Mucosa of descending colon (tissue), 3 donors: ENCODE data around the gene NCCRP1. TPM values are rescaled to one million over a fixed set of nuclear protein-coding genes. Genes with fewer than 3 reads are reported as not detected.
A peak's percentile ranks its signal among the peaks of the same experiment; 100 is the strongest.

ENCODE experiments used
- ATAC-seq: fragments of 200-7000 bp; cut with Tn5 transposase; one replicate; pipeline ENCODE4 v1.9.1; 2020; ENCODE audit warnings: mild to moderate bottlenecking, moderate library complexity
- DNase-seq, 3 donors: peaks; one replicate each; pipeline ENCODE4 v3.0.0-alpha.2; 2020
- H3K36me3 ChIP-seq: fragments of 200-600 bp; one replicate; pipeline ENCODE4 v1.8.0; 2021; ENCODE audit warnings: low read depth, mild to moderate bottlenecking
- H3K4me1 ChIP-seq: fragments of 200-600 bp; one replicate; pipeline ENCODE4 v1.8.0; 2021; ENCODE audit warnings: low read depth, mild to moderate bottlenecking
- H3K4me3 ChIP-seq: fragments of 200-600 bp; one replicate; pipeline ENCODE4 v1.8.0; 2021; ENCODE audit warnings: mild to moderate bottlenecking
- H3K9me3 ChIP-seq: fragments of 200-600 bp; one replicate; pipeline ENCODE4 v1.8.0; 2021; ENCODE audit warnings: mild to moderate bottlenecking
- intact Hi-C, 2 donors: fragments of 100-400 bp; cut with DNase I in 1 of 2; cut with micrococcal nuclease in 1 of 2; formaldehyde crosslinking; loops; one replicate each; pipeline versions ENCODE4 v1.11.0 to v1.11.1; 2022; cut with DNase I, micrococcal nuclease
- total RNA-seq, 3 donors: library from RNA; stranded (reverse); fragmentation: NEBNext Ultra II Directional in 2 of 3; extraction: Animal tissue kit (Norgen Biotek cat#: 25700) in 2 of 3; gene quantifications; one replicate each; pipeline versions ENCODE4 v1.2.1 to v1.2.4, GENCODE V29; 2021 to 2023
- TF ChIP-seq, protein P1 (sequence below): fragments of 200-600 bp; IDR thresholded peaks from one replicate; pipeline ENCODE4 v1.8.0; 2022; ENCODE audit warnings: antibody characterized with exemption, mild to moderate bottlenecking
- donor health status: DM: no; HTN: no; CAD: no; lungs with moderate emphysema.
- donor health status: DM: no; HTN: no; CAD: no.
- donor health status: DM: no; HTN: yes; CAD: no.

NCCRP1 gene
- total RNA-seq, 3 donors from 2014 or later, result 0.14 TPM; not detected in 2

DNA sequence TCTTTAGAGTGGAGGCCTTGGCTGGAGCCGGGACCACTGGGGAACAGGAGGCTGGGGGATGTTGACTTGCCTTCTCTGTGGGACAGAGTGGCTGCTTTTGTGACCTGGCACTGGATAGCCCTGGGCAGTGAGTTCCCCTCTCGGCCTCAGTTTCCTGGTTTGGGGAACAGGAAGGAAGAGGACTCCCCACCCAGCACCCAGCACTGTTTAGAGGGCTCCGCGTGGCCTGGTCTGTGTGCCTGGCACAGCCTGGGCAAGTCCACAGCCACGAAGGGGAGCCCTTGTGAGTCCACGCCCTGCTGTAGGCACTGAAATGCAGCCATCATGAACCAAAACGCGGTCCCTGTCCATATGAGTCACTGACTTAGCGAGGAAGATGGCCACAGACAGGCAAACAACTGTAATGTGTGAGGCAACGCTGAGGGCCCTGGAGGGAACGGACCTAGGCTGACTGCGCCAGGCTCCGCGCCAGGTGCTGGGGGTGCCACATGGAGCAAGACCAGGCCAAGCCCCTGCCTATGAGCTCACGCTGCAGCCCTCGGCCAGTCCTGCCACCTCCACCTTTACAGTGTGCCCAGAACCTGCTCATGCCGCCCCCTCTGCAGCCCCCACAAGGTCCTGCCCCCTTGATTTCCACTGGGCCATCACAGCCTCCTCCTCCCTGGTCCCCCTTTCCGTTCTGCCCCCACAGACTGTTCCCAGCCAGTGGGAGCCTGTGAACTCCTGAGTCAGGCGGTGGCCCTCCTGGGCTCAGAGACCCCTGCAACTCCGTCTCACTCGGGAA, 35.7 kb upstream of the NCCRP1 start:
- Histone ChIP-seq H3K4me3 (no peak overlapping the region), H3K4me1 (peaks cover 14% of the 10 kb centered on the region), H3K9me3 (no peaks in the 10 kb centered on the region), H3K36me3 (no peaks in the 10 kb centered on the region)
- intact Hi-C loops, result no loop called here
- TF ChIP-seq, protein P1, sequence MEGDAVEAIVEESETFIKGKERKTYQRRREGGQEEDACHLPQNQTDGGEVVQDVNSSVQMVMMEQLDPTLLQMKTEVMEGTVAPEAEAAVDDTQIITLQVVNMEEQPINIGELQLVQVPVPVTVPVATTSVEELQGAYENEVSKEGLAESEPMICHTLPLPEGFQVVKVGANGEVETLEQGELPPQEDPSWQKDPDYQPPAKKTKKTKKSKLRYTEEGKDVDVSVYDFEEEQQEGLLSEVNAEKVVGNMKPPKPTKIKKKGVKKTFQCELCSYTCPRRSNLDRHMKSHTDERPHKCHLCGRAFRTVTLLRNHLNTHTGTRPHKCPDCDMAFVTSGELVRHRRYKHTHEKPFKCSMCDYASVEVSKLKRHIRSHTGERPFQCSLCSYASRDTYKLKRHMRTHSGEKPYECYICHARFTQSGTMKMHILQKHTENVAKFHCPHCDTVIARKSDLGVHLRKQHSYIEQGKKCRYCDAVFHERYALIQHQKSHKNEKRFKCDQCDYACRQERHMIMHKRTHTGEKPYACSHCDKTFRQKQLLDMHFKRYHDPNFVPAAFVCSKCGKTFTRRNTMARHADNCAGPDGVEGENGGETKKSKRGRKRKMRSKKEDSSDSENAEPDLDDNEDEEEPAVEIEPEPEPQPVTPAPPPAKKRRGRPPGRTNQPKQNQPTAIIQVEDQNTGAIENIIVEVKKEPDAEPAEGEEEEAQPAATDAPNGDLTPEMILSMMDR, result no peak
- DNase-seq (no peak), ATAC-seq (peak; percentile 4)

DNA sequence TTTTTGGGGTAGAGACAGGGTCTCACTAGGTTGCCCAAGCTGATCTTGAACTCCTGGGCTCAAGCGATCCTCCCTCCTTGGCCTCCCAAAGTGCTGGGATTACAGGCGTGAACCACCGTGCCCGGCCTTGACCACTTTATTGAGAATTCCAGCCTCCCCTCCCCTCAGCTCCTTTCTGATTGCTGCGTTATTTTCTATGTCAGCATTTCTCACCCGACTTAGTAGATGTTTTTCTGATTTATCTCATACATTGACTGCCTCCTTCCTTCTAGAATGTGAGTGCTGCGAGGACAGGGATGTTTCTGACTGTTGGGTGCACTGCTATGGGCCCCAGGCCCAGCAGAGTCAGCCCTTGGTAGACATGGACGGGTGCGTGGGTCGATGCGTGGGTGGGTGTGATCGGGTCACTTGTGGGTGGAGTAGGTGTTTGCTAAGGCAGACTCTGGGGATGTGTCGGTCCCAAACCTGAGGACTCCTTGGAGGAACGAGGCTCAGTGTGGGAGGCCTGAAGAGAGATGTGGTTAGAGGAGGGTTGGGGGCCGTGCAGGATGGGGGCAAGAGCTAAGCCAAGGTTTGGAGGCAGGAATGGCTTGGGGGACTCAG, 34.2 kb upstream of the NCCRP1 start:
- no peak overlapping the region for H3K4me3 ChIP-seq
- peaks cover 18% of the 10 kb centered on the region for H3K4me1 ChIP-seq
- DNase-seq, result no peak
- H3K36me3 ChIP-seq, result no peaks in the 10 kb centered on the region
- intact Hi-C loops, result no loop called here
- ATAC-seq, result no peak
- TF ChIP-seq, protein P1, result no peak
- H3K9me3 ChIP-seq, result no peaks in the 10 kb centered on the region

DNA sequence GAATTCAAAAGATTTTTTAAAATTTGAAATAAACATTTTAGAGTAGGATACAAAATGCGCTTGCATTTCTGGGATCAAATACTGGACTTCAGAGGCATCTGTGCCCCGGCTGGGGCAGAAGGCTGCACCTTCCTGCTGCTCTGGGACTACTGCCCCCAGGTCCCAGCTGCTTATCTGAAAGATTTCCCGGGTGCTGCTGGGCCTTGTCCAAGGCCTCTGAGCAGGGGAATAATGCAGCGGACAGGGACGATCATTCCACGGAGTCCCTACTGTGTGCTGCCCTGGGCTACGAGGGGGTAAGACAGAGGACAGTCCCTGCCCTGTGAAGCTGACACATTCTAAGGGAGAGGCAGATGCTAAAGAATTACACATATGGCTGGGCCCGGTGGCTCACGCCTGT, 33.1 kb upstream of the NCCRP1 start:
- Histone ChIP-seq H3K36me3 (no peaks in the 10 kb centered on the region), H3K4me3 (no peak overlapping the region), H3K9me3 (no peaks in the 10 kb centered on the region), H3K4me1 (peaks cover 21% of the 10 kb centered on the region)
- TF ChIP-seq, protein P1, result no peak
- DNase-seq (no peak), ATAC-seq (no peak)
- intact Hi-C loops, result no loop called here

DNA sequence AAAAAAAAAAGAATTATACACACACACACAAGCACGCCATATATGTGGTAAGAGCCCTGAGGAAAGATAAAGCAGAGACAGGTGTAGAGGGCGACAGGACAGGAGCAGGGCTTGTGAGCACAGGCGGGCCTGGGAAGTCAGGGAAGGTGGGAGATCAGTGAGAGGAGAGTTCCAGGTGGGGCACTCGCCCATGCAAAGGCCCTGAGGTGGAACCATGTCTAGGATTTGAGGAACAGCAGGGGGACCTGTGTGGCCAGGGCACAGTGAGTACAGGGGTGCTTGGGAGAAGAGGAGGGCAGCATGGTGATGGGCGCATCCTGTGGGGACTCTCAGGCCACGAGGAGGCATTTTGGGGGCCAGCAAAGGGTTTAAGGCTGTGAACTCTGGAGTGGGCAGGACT, 32.5 kb upstream of the NCCRP1 start:
- no peak for DNase-seq
- H3K9me3 ChIP-seq, result no peaks in the 10 kb centered on the region
- intact Hi-C loops, result no loop called here
- no peak overlapping the region for H3K4me3 ChIP-seq
- no peak for ATAC-seq
- H3K4me1 ChIP-seq, result peaks cover 21% of the 10 kb centered on the region
- H3K36me3 ChIP-seq, result no peaks in the 10 kb centered on the region
- TF ChIP-seq, protein P1, result no peak

DNA sequence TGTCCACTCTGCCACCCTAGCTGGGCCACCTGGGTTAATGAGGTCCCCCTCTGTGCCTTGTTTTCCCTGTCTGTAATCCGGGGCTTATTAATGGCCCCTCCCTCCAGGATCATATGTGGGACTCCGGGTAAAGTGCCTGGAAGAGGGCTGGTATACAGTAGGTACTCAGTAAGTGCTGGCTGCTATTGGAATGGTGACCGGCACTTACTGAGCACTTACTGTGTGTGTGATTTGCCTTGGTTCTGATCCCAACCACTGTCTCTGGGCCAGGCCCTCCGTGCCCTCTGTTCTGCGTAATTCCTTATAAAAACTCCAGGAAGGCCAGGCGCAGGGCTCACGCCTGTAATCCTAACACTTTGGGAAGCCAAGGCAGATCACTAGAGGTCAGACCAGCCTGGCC, 30.9 kb upstream of the NCCRP1 start:
- no peak for ATAC-seq
- peaks cover 21% of the 10 kb centered on the region for H3K4me1 ChIP-seq
- no peak overlapping the region for H3K4me3 ChIP-seq
- H3K9me3 ChIP-seq, result no peaks in the 10 kb centered on the region
- no peak for DNase-seq
- TF ChIP-seq, protein P1, result no peak
- H3K36me3 ChIP-seq, result no peaks in the 10 kb centered on the region
- intact Hi-C loops, result no loop called here
